HL-60 (cell line): ENCODE results near the gene ANKFY1.

Source experiments
- DNase-seq, 2 experiments: peaks; one replicate each; pipeline ENCODE4 v3.0.0-alpha.2; 2010 to 2020; ENCODE audit warnings: low read depth in 1 of 2, low spot score in 1 of 2
- H3K27ac ChIP-seq: fragments of 250-450 bp; sonication (Bioruptor Pico); replicated peaks from 2 replicates; pipeline ENCODE4 v1.5.1; 2020; ENCODE audit warnings: mild to moderate bottlenecking, moderate library complexity
- H3K27me3 ChIP-seq: fragments of 250-450 bp; sonication (Bioruptor Pico); 2 replicates; pipeline ENCODE4 v1.5.1; 2021; ENCODE audit warnings: mild to moderate bottlenecking, moderate library complexity; ENCODE audit not compliant: insufficient read depth, poor library complexity, severe bottlenecking
- H3K4me3 ChIP-seq: replicated peaks from 2 replicates; pipeline ENCODE4 v1.5.1; 2011; ENCODE audit warnings: mild to moderate bottlenecking, control low read depth, low read length; ENCODE audit not compliant: insufficient read depth
- GABPA ChIP-seq: IDR thresholded peaks from 2 replicates; pipeline ENCODE4 v1.6.1; 2012; ENCODE audit warnings: low read depth
- POLR2AphosphoS5 ChIP-seq: IDR thresholded peaks from 2 replicates; pipeline ENCODE4 v1.6.1; 2012; ENCODE audit warnings: low read depth
- REST ChIP-seq: IDR thresholded peaks from 2 replicates; pipeline ENCODE4 v1.6.1; 2012; ENCODE audit warnings: low read depth; ENCODE audit not compliant: insufficient replicate concordance
- SPI1 ChIP-seq: IDR thresholded peaks from 2 replicates; pipeline ENCODE4 v1.6.1; 2012; ENCODE audit warnings: low read depth, mild to moderate bottlenecking, borderline replicate concordance
- long read RNA-seq: library from polyadenylated mRNA; unstranded; transcript quantifications from one replicate; pipeline ENCODE4 v2.0.0, GENCODE V29; 2020
- TF ChIP-seq, protein P1 (sequence below): IDR thresholded peaks from one replicate; pipeline ENCODE4 v1.5.1; 2011; ENCODE audit warnings: low read length, control low read depth, inconsistent platforms; ENCODE audit not compliant: insufficient read depth

ANKFY1 gene, protein sequence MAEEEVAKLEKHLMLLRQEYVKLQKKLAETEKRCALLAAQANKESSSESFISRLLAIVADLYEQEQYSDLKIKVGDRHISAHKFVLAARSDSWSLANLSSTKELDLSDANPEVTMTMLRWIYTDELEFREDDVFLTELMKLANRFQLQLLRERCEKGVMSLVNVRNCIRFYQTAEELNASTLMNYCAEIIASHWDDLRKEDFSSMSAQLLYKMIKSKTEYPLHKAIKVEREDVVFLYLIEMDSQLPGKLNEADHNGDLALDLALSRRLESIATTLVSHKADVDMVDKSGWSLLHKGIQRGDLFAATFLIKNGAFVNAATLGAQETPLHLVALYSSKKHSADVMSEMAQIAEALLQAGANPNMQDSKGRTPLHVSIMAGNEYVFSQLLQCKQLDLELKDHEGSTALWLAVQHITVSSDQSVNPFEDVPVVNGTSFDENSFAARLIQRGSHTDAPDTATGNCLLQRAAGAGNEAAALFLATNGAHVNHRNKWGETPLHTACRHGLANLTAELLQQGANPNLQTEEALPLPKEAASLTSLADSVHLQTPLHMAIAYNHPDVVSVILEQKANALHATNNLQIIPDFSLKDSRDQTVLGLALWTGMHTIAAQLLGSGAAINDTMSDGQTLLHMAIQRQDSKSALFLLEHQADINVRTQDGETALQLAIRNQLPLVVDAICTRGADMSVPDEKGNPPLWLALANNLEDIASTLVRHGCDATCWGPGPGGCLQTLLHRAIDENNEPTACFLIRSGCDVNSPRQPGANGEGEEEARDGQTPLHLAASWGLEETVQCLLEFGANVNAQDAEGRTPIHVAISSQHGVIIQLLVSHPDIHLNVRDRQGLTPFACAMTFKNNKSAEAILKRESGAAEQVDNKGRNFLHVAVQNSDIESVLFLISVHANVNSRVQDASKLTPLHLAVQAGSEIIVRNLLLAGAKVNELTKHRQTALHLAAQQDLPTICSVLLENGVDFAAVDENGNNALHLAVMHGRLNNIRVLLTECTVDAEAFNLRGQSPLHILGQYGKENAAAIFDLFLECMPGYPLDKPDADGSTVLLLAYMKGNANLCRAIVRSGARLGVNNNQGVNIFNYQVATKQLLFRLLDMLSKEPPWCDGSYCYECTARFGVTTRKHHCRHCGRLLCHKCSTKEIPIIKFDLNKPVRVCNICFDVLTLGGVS
- long read RNA-seq, full-length matches to known transcripts = 1 of 27 reads
- long read RNA-seq, partial matches to known transcripts = 10 of 27 reads
- long read RNA-seq, other reads (novel, unspliced or antisense) = 16 of 27 reads

DNA sequence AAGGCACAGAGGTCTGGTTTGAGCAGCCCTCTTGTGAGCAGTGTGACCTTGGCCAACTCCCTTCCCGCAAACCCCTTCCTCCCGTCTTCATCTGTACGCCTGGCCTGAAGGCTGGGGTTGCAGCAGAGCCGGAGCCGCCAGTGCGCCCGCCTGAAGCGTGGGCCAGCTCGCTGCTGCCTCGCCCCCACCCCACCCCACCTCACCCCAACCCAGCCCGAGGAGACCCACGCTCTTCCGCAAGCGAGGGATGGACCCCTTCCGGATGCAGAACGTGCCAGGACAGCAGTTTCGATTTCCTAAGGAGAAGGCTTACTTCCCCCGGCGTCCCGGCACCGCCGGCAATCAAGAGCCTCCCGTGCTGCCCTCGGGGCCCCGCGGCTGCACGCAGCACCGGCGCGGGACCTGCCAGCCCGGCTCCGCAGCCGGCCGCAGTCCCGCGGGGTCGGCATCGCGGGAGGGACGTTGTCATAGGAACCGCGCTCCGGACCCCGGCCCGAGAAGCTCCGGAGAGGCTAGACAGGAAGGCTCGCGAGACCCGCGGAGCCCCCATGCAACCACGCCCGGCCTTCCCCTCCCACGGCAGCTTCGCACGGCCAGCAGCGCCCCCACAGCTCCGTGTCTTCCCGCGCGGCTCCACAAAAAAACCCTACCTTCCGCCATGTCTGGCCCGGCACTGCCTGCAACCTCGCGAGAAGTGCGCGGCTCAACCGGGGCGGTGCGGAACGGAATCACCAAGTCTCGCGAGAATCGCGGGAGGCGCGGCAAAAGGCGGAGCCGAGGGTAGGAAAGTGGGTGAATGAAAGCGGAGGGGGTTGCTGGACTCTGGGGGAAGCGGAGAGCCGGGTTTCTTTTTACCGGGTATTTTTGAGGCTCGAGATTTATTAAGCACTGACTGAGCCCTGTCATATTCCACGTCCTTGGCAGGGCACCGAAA lies at the start of gene ANKFY1:
Gene ANKFY1 (minus strand): TSS at position 698 of the 934 bp plus-strand sequence. CDS start 38 bp downstream, at position 660.
- no peaks in the 10 kb centered on the region for H3K27me3 ChIP-seq
- TF ChIP-seq GABPA (no peak), POLR2AphosphoS5 (peak; percentile 52; the same call in 1 of the 2 replicates), SPI1 (no peak)
- DNase-seq = peak; percentile 70 to 90
- peak within 1 kb of the TSS; percentile 77 for H3K4me3 ChIP-seq
- H3K27ac ChIP-seq = peak within 1 kb of the TSS; percentile 80

DNA sequence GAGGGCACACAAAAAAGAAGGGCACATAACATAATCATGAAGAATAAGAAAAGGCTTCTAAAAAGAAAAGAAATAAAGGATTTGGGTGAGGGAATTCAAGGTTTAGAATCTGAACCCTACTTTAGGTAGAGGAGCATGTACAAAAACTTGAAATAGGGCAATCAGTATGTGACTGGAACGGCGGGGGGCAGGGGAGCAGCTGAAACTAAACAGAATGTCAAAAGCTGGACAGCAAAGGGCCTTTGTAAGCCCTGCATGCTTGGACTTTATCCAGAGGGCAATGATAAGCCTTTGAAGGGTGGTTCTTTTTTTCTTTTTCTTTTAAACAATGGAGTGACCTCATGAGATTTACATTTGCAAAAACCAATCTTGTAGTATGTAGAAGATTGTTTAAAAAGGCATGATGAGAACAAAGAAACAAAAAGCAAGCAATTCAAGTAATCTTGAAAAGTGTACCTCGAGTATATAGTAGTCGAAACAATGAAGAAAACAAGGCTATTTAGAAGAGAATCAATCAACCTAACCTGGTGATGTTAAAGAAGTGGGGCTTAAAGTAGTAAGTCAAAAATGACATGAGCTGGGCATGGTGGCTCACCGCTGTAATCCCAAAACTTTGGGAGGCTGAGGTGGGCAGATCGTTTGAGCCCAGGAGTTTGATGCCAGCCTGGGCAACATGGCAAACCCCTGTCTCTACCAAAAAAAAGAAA lies 46.7 kb upstream of the ANKFY1 start:
- Histone ChIP-seq H3K27me3 (no peaks in the 10 kb centered on the region), H3K4me3 (no peak overlapping the region), H3K27ac (no peak overlapping the region)
- DNase-seq = no peak
- TF ChIP-seq, protein P1, sequence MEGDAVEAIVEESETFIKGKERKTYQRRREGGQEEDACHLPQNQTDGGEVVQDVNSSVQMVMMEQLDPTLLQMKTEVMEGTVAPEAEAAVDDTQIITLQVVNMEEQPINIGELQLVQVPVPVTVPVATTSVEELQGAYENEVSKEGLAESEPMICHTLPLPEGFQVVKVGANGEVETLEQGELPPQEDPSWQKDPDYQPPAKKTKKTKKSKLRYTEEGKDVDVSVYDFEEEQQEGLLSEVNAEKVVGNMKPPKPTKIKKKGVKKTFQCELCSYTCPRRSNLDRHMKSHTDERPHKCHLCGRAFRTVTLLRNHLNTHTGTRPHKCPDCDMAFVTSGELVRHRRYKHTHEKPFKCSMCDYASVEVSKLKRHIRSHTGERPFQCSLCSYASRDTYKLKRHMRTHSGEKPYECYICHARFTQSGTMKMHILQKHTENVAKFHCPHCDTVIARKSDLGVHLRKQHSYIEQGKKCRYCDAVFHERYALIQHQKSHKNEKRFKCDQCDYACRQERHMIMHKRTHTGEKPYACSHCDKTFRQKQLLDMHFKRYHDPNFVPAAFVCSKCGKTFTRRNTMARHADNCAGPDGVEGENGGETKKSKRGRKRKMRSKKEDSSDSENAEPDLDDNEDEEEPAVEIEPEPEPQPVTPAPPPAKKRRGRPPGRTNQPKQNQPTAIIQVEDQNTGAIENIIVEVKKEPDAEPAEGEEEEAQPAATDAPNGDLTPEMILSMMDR = no peak
- TF ChIP-seq SPI1 (no peak), GABPA (no peak), REST (no peak), POLR2AphosphoS5 (no peak)

GRCh38 chr17:4309897-4310296 lies 46.1 kb upstream of the ANKFY1 start:
- Histone ChIP-seq H3K27ac (no peak overlapping the region), H3K27me3 (no peaks in the 10 kb centered on the region), H3K4me3 (no peak overlapping the region)
- TF ChIP-seq POLR2AphosphoS5 = no peak
- TF ChIP-seq GABPA = no peak
- TF ChIP-seq REST = no peak
- TF ChIP-seq SPI1 = no peak
- TF ChIP-seq, protein P1 = no peak
- no peak for DNase-seq
